GM12878 (cell line): Measurements from ENCODE around the gene CD300LG. TPM values are rescaled to one million over a fixed set of nuclear protein-coding genes. Genes with fewer than 3 reads are reported as not detected.

Experiments used
- ATAC-seq: fragments of 200-7000 bp; cut with Tn5 transposase; 3 replicates; pipeline ENCODE4 v1.9.1; 2020; ENCODE audit warnings: mild to moderate bottlenecking, moderate library complexity
- BruUV-seq: library from RNA; stranded (reverse); fragments of 400-500 nt; replicated peaks from 2 replicates; lab custom pipeline; 2021; lab: Mats Ljungman, UMichigan
- CTCF ChIA-PET: fragments of 300-600 bp; sonication (Branson Sonifier 250); formaldehyde crosslinking; extraction: SDS; loops from one replicate; lab custom pipeline; 2021; ENCODE audit warnings: inconsistent platforms; lab: Yijun Ruan, JAX
- POLR2A ChIA-PET: fragments of 350-600 bp; formaldehyde crosslinking; extraction: SDS; loops from one replicate; lab custom pipeline; 2021; ENCODE audit warnings: inconsistent platforms; lab: Charles Lee
- RAD21 ChIA-PET: fragments of 300-600 bp; sonication (Branson Sonifier 250); formaldehyde crosslinking; loops from one replicate; lab custom pipeline; 2023; ENCODE audit warnings: antibody characterized with exemption; ENCODE audit not compliant: unreplicated experiment; lab: Charles Lee
- SMC1A ChIA-PET: fragments of 300-600 bp; sonication (Branson Sonifier 250); formaldehyde crosslinking; loops from one replicate; lab custom pipeline; 2023; ENCODE audit not compliant: unreplicated experiment, uncharacterized antibody; lab: Charles Lee
- DNase-seq: peaks from one replicate; pipeline ENCODE4 v3.0.0-alpha.2; 2011; ENCODE audit warnings: low read depth, low spot score
- FAIRE-seq: peaks from 3 replicates; lab custom pipeline; 2011; peaks lifted over from hg19 to GRCh38; lab: Jason Lieb, UNC
- H2AFZ ChIP-seq: 2 replicates; pipeline ENCODE4 v1.6.0; 2011; ENCODE audit warnings: low read depth, low read length, control low read depth; ENCODE audit not compliant: control insufficient read depth
- H3K27ac ChIP-seq: 2 replicates; pipeline ENCODE4 v1.5.1; 2011; ENCODE audit warnings: control low read depth; ENCODE audit not compliant: control insufficient read depth, insufficient read depth
- H3K27me3 ChIP-seq, 2 experiments: replicated peaks in 1 of 2; 2 replicates each; pipeline versions ENCODE4 v1.6.0 to v1.6.1; 2011; ENCODE audit warnings: low read length in 1 of 2; ENCODE audit not compliant: control insufficient read depth in 2 of 2, insufficient read depth in 2 of 2
- H3K36me3 ChIP-seq, 2 experiments: 2 replicates each; pipeline ENCODE4 v1.5.1; 2011; ENCODE audit warnings: low read length in 1 of 2; ENCODE audit not compliant: control insufficient read depth in 2 of 2, insufficient read depth in 2 of 2
- H3K4me1 ChIP-seq: 2 replicates; pipeline ENCODE4 v1.6.1; 2011; ENCODE audit warnings: mild to moderate bottlenecking, low read length, moderate library complexity, mixed read lengths; ENCODE audit not compliant: control insufficient read depth, insufficient read depth
- H3K4me2 ChIP-seq: 2 replicates; pipeline ENCODE4 v1.6.0; 2011; ENCODE audit warnings: control low read depth; ENCODE audit not compliant: control insufficient read depth, insufficient read depth
- H3K4me3 ChIP-seq: fragments of 200-600 bp; sonication (generic); 2 replicates; pipeline ENCODE4 v1.5.1; 2016
- H3K79me2 ChIP-seq: 2 replicates; pipeline ENCODE4 v1.6.0; 2011; ENCODE audit warnings: low read length; ENCODE audit not compliant: control insufficient read depth, insufficient read depth
- H3K9ac ChIP-seq: 2 replicates; pipeline ENCODE4 v1.8.0; 2011; ENCODE audit warnings: low read length, control low read depth, mixed read lengths; ENCODE audit not compliant: control insufficient read depth, insufficient read depth
- H3K9me3 ChIP-seq: replicated peaks from 3 replicates; pipeline ENCODE4 v1.5.1; 2011; ENCODE audit warnings: mild to moderate bottlenecking, low read length; ENCODE audit not compliant: control insufficient read depth, insufficient read depth
- H4K20me1 ChIP-seq: 2 replicates; pipeline ENCODE4 v1.6.0; 2011; ENCODE audit not compliant: control insufficient read depth, insufficient read depth
- ASH2L ChIP-seq: fragments of 300-600, 200-600 bp; sonication (generic); IDR thresholded peaks from 2 replicates; pipeline ENCODE4 v1.6.1; 2017; ENCODE audit warnings: low read depth, mild to moderate bottlenecking, borderline replicate concordance
- CHD2 ChIP-seq: IDR thresholded peaks from 2 replicates; pipeline ENCODE4 v1.6.1; 2011; ENCODE audit warnings: low read depth, low read length, improper control_type of control experiment, borderline replicate concordance
- CREB1 ChIP-seq: IDR thresholded peaks from 2 replicates; pipeline ENCODE4 v1.6.1; 2012; ENCODE audit warnings: low read depth, mild to moderate bottlenecking, inconsistent platforms
- EED ChIP-seq: sonication (generic); IDR thresholded peaks from 2 replicates; pipeline ENCODE4 v1.6.1; 2016; ENCODE audit warnings: antibody characterized with exemption, low read depth
- HDAC2 ChIP-seq: fragments of 200-600 bp; sonication (generic); IDR thresholded peaks from 2 replicates; pipeline ENCODE4 v1.6.1; 2017
- JUNB ChIP-seq: IDR thresholded peaks from 2 replicates; pipeline ENCODE4 v1.6.1; 2016; ENCODE audit warnings: antibody characterized with exemption, mild to moderate bottlenecking
- MEF2A ChIP-seq: IDR thresholded peaks from 2 replicates; pipeline ENCODE4 v1.6.1; 2011; ENCODE audit warnings: low read depth, mild to moderate bottlenecking, low read length, moderate library complexity; ENCODE audit not compliant: insufficient read depth
- NFXL1 ChIP-seq: fragments of 450-650 bp; IDR thresholded peaks from 2 replicates; pipeline ENCODE4 v1.6.1; 2017; ENCODE audit warnings: antibody characterized with exemption, mild to moderate bottlenecking, borderline replicate concordance
- RAD21 ChIP-seq: IDR thresholded peaks from 2 replicates; pipeline ENCODE4 v1.6.1; 2011; ENCODE audit warnings: mild to moderate bottlenecking, low read depth, low read length, moderate library complexity; ENCODE audit not compliant: insufficient read depth
- RAD51 ChIP-seq: fragments of 450-650 bp; IDR thresholded peaks from 2 replicates; pipeline ENCODE4 v1.6.1; 2016; ENCODE audit warnings: moderate library complexity, mild to moderate bottlenecking, inconsistent platforms
- RCOR1 ChIP-seq: conservative IDR thresholded peaks from 2 replicates; pipeline ENCODE4 v1.6.1; 2012; ENCODE audit warnings: low read depth, low read length, improper control_type of control experiment
- SMARCA5 ChIP-seq: fragments of 450-650 bp; IDR thresholded peaks from 2 replicates; pipeline ENCODE4 v1.6.1; 2017; ENCODE audit warnings: mild to moderate bottlenecking
- SPI1 ChIP-seq: IDR thresholded peaks from 2 replicates; pipeline ENCODE4 v1.6.1; 2011; ENCODE audit warnings: low read depth, mild to moderate bottlenecking, low read length, moderate library complexity, borderline replicate concordance; ENCODE audit not compliant: insufficient read depth
- SREBF2 ChIP-seq: IDR thresholded peaks from 2 replicates; pipeline ENCODE4 v1.6.1; 2012; ENCODE audit warnings: mild to moderate bottlenecking, low read length
- TCF12 ChIP-seq: IDR thresholded peaks from 2 replicates; pipeline ENCODE4 v1.6.1; 2011; ENCODE audit warnings: low read depth, mild to moderate bottlenecking, low read length
- WGBS: methylation state at CpG from one replicate; pipeline ENCODE4 v1.1.6; 2016; ENCODE audit warnings: low lambda C conversion rate; ENCODE audit not compliant: insufficient replicate concordance, insufficient coverage; ENCODE audit errors: missing lambda C conversion rate; 5-methylcytosine and 5-hydroxymethylcytosine counted together
- in situ Hi-C: fragments of 300-500 bp; cut with MboI; formaldehyde crosslinking; loops from 9 replicates; pipeline ENCODE4 v1.14.3; 2018; ENCODE audit warnings: mixed read lengths
- intact Hi-C: fragments of 100-400 bp; cut with micrococcal nuclease; formaldehyde crosslinking; loops from one replicate; pipeline ENCODE4 v1.14.2; 2022; ENCODE audit not compliant: unreplicated experiment
- polyA plus RNA-seq, 11 experiments: library from polyadenylated mRNA; depleted of rRNA in 4 of 11; unstranded in 6 of 11; stranded (reverse) in 5 of 11; fragments of >200 nt; fragmentation: Nextera tagmentation in 4 of 11; fragmentation: Illumina TruSeq in 1 of 11; extraction: Ambion mirVana in 4 of 11; extraction: Trizol in 1 of 11; gene quantifications; 1 replicate in 1 of 11; 2 replicates in 10 of 11; pipeline versions ENCODE4 v1.2.1 to v1.2.3, GENCODE V29; 2011 to 2016; ENCODE audit warnings: inconsistent platforms in 2 of 11, missing spikeins in 2 of 11, low read depth in 1 of 11
- total RNA-seq, 4 experiments: library from RNA; depleted of rRNA in 3 of 4; stranded (reverse); fragments of >200 nt in 3 of 4; fragmentation: Illumina TruSeq in 1 of 4; extraction: Trizol in 1 of 4; gene quantifications; 2 replicates each; pipeline versions ENCODE4 v1.2.1 to v1.2.3, GENCODE V29; 2013 to 2021
- TF ChIP-seq, protein P1 (sequence below), 3 experiments: IDR thresholded peaks in 2 of 3; conservative IDR thresholded peaks in 1 of 3; 2 replicates each; pipeline ENCODE4 v1.5.1; 2011; ENCODE audit warnings: low read depth in 3 of 3, low read length in 3 of 3, mild to moderate bottlenecking in 3 of 3, control low read depth in 2 of 3, moderate library complexity in 2 of 3, inconsistent platforms in 1 of 3, mixed read lengths in 1 of 3; ENCODE audit not compliant: control insufficient read depth in 2 of 3, insufficient read depth in 1 of 3; ENCODE audit errors: extremely low read depth in 1 of 3

CD300LG gene
- total and polyA plus RNA-seq, 10 of the 15 experiments (the other 5 are each of a cell fraction or from before 2014, with no cell fraction given): not detected

DNA sequence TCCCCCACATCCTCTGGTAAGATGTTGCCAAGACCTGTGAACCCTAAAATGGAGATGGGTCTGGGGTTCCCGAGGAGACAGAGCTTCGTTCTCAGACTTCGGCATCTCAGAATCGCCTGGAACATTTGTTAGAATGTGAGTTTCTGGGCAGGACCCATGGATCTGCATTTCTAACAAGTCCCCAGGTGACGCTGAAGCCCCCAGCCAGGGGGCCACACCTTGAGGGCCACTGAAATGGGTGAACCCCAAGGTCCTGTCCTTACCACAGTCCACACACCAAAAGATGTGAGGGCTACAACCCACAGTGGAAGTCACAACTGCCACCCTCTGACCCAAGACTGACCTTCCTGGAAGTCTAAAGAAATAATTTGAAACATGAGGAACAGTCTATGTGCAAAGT lies 28.0 kb upstream of the CD300LG start (continued):
- TF ChIP-seq RAD21 (no peak), JUNB (no peak), RAD51 (no peak), HDAC2 (no peak), SREBF2 (no peak), CHD2 (no peak)
- TF ChIP-seq, protein P1, sequence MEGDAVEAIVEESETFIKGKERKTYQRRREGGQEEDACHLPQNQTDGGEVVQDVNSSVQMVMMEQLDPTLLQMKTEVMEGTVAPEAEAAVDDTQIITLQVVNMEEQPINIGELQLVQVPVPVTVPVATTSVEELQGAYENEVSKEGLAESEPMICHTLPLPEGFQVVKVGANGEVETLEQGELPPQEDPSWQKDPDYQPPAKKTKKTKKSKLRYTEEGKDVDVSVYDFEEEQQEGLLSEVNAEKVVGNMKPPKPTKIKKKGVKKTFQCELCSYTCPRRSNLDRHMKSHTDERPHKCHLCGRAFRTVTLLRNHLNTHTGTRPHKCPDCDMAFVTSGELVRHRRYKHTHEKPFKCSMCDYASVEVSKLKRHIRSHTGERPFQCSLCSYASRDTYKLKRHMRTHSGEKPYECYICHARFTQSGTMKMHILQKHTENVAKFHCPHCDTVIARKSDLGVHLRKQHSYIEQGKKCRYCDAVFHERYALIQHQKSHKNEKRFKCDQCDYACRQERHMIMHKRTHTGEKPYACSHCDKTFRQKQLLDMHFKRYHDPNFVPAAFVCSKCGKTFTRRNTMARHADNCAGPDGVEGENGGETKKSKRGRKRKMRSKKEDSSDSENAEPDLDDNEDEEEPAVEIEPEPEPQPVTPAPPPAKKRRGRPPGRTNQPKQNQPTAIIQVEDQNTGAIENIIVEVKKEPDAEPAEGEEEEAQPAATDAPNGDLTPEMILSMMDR (IDR thresholded peaks at IDR 0.05 in 2 of 3, conservative IDR thresholded peaks at IDR 0.05 in 1 of 3; ENCODE audit: control insufficient read depth in 2 of 3, extremely low read depth in 1 of 3, insufficient read depth in 1 of 3, low read depth in 3 of 3, low read length in 3 of 3): no peak

DNA sequence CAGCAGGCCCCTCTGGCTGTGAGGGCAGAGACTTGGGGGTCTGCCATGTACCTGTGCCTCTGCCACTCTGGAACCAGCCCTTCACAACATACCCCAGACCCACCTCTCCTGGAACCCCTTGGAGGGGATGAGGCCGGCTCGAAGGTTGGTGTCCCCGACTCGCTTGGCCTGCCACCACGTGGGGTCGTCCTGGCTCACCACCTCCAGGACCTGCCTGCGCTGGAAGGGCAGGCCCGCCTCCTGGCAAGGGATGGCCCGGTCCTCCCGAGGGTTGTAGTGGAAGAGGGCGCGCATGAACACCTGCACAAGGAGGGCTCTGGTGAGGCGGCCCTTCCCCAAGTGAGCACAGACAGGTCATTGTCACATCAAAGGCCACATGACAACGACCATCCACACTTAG lies 26.2 kb upstream of the CD300LG start:
- Histone ChIP-seq H3K4me2 (no peak overlapping the region), H3K27me3 (no peaks in the 10 kb centered on the region; a peak in 1 of 4 replicates), H4K20me1 (no peaks in the 10 kb centered on the region), H3K79me2 (no peaks in the 10 kb centered on the region), H2AFZ (no peak overlapping the region), H3K27ac (no peak overlapping the region), H3K4me3 (no peak overlapping the region), H3K9me3 (no peaks in the 10 kb centered on the region), H3K36me3 (no peaks in the 10 kb centered on the region), H3K9ac (no peak overlapping the region), H3K4me1 (no peaks in the 10 kb centered on the region)
- FAIRE-seq (no peak), DNase-seq (no peak), ATAC-seq (no peak)
- in situ Hi-C loops: no loop called here
- intact Hi-C loops: no loop called here
- 45% methylated on average over 14 of the region's 14 CpGs for WGBS
- RAD21 ChIA-PET: interaction anchor here (0.6 kb wide), 1 partner anchor 22 kb away, joined by 3 read pairs; no protein-coding TSS in a partner anchor
- POLR2A ChIA-PET: no interaction called here
- no peak for TF ChIP-seq TCF12
- no peak for TF ChIP-seq SMARCA5
- no peak for TF ChIP-seq RCOR1
- no peak for TF ChIP-seq MEF2A
- TF ChIP-seq ASH2L: no peak
- TF ChIP-seq NFXL1: no peak
- TF ChIP-seq CREB1: no peak
- no peak for TF ChIP-seq EED
- TF ChIP-seq SPI1: no peak
- SMC1A ChIA-PET: no interaction called here
- no TSS peak for BruUV-seq
- CTCF ChIA-PET: interaction anchor here (0.5 to 1.3 kb wide), 2 partner anchors 20 to 175 kb away, joined by 3 read pairs; no protein-coding TSS in a partner anchor
